ENCODE results near the gene BID.

DNA sequence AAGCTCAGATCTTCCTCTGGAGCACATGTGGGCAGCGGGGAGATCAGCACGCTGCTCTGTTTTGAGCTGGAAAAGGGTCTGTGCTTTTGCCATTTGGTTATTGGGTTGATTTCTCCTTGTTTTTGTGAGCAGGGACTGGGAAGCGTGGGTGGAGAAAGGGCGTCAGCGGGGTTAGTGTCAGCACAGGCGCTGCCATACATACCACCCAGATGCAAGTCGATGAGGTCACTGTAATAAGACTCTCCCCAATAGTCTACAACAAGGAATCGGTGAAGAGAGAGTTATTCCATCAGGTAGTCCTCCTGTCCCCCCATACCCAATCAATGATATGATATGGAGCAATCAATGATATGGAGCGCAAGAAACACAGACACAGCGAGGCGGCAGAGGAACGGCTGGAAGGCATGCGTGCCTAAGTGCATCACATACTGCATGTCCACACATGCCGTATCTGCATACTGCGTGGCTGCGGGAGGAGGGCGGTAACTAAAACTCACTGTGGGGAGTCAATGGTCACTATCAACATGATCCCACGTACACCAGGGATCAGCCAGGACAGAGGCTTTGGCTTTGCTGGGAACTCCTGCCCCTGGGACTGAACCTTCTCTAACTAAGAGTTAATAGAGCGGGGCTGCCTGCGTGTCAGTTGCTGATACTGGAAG, 29.5 kb upstream of the BID start:
- TF ChIP-seq, protein P1, sequence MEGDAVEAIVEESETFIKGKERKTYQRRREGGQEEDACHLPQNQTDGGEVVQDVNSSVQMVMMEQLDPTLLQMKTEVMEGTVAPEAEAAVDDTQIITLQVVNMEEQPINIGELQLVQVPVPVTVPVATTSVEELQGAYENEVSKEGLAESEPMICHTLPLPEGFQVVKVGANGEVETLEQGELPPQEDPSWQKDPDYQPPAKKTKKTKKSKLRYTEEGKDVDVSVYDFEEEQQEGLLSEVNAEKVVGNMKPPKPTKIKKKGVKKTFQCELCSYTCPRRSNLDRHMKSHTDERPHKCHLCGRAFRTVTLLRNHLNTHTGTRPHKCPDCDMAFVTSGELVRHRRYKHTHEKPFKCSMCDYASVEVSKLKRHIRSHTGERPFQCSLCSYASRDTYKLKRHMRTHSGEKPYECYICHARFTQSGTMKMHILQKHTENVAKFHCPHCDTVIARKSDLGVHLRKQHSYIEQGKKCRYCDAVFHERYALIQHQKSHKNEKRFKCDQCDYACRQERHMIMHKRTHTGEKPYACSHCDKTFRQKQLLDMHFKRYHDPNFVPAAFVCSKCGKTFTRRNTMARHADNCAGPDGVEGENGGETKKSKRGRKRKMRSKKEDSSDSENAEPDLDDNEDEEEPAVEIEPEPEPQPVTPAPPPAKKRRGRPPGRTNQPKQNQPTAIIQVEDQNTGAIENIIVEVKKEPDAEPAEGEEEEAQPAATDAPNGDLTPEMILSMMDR (IDR thresholded peaks at IDR 0.05) = no peak
- no peak for TF ChIP-seq POLR2A (IDR thresholded peaks at IDR 0.05)
